HFF-Myc (cell line): Measurements from ENCODE around the gene ADAT2.

ENCODE experiments used
- DNase-seq: peaks from one replicate; pipeline ENCODE4 v3.0.0-alpha.2; 2011; ENCODE audit warnings: low read depth; ENCODE audit errors: extremely low read depth
- H3K4me3 ChIP-seq: replicated peaks from 2 replicates; pipeline ENCODE4 v1.5.1; 2011; ENCODE audit warnings: low read depth, mild to moderate bottlenecking, control low read depth, low read length
- CTCF ChIP-seq: IDR thresholded peaks from 2 replicates; pipeline ENCODE4 v1.5.1; 2012; ENCODE audit warnings: mild to moderate bottlenecking, low read depth, low read length, control low read depth; ENCODE audit errors: missing control alignments

Gene ADAT2

DNA sequence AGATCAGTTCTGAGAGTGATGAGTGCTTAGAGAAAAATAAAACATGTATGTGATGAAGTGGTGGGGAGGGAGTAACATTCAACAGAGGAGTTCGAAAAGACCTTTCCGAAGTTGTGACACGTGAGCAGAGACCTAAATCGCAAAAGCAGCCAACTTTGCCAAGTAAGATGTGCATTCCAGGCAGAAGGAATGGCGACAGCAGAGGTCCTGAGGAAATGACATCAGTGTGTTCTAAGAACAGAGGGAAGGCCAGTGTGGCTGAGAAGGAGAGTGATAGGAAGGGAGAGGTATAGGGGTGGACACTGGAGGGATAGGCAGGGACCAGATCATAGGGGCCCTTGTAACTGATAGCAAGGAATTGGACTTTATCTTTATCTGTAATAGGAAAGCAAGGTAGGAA, 51.3 kb downstream of the ADAT2 start:
- no peak overlapping the region for H3K4me3 ChIP-seq
- TF ChIP-seq CTCF: no peak
- no peak for DNase-seq

DNA sequence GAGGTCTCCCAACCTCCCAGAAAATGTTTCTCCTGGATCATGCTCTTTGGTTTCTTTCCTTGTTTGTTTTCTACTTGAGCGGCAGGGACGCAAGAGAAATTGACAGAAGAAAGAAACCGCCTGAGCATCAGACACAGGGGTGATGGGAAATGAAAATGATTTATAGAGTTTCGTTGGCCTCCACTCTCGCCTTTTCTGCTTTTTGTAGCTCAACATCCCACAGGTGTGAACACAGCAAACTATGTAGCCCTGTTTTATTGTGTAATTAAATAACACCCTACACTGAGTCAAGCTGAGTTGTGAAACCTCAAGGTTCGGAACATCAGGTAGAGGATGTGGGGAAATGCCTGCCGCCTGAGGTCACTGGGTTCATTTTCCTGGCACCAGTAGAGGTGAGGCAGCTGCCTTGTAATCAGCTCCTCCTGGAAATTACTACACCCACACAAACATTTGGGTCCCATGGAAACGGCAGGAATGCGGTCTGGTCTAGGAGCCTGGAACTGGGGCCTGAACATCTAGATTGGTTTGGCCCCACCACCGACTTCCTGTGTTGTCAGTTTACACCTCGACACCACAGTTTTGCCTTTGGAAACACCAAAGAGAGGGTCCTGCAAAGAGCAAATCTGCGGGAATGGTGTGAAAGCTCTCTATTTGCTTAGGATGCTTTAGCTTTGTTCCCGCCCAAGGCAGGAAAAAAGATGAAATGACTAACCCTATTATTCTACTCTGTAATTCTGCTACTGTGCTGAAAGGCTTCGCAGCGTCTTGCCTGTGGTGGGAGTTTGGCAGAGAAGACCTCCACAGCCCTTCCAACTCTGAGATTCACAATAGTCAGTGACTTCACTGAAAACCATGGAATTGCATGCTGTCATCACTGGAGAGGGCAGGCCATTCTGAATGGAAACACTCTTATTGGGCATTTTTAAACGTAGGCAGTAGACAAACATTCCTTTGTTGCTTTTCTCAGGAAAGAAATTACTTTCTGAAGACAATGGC, 53.0 kb downstream of the ADAT2 start:
- TF ChIP-seq CTCF: no peak
- DNase-seq: peak; percentile 58
- H3K4me3 ChIP-seq: no peak overlapping the region

DNA sequence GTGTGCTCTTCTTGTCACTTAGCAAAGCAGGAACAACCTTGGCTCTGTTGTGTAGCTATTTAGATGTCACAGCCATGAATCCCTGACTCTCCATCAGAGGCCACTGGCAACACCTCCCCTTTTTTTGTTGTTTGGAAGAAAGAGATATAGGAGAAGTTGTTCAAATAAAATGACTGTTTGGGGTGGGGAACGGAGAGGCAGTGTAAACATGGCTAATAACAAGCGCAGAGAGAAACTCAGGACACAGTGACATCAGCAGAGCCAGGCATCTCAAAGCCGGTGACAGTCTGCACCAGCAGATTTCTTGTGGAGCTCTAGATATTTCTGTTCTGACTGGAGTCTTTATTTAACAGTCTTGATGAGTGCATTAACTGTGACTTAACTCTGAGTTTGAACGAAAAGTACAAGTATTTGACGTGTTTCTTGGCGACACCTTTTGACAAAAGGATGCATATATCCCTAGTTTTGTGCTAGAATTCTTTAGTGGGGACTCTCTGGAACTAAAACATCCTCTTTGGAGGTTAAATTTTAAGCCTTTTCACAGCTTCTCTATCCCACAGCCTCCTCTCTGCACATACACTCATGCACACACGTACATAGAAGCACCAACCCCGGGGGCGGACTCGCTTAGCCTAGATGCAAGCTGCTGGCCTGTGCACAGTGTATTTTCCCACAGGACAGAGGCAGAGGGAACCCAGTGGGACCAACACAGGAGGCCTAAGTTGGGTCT, 53.8 kb downstream of the ADAT2 start:
- no peak for DNase-seq
- no peak overlapping the region for H3K4me3 ChIP-seq
- no peak for TF ChIP-seq CTCF

- no peak for DNase-seq
- TF ChIP-seq CTCF: no peak
- H3K4me3 ChIP-seq: no peak overlapping the region
Measured at GRCh38 chr6:143395699-143396098, 54.8 kb downstream of the ADAT2 start.

DNA sequence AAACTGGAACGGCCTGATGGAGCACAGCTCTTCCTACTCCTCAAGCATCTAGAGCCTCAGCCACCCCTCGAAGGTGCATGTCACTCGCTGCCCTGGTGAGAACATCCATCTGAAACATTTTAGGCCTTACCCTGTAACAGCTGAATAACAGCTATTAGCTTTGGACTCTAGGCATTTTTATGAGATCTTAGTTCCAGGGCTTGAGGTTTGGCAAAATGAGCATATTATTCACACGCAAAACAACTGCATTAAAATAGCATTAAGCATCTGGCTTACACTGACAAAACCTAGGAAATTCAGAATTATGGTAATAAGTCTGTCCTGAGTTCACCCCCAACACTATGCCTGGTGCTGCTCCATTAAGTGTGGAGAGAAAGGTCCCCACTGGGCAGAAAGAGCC, 56.1 kb downstream of the ADAT2 start:
- H3K4me3 ChIP-seq: no peak overlapping the region
- TF ChIP-seq CTCF: no peak
- DNase-seq: no peak

DNA sequence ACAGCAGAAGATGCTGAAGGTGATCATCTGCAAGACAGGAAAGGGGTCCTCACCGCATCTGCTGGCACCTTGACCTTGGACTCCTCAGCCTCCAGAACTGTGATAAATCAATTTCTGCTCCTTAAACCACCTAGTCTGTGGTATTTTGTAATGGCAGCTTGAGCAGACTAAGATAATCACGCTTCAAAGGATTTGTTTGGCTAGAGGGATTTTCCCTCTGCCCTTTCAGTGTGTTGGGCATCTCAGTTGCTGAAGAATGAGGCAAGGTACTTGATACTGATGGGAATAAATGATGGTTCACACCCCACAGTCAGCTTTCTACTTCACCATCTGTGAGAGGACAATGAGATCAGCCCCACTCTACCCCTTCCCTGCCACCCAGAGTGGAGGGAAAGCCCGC, 60.2 kb downstream of the ADAT2 start:
- no peak for DNase-seq
- no peak overlapping the region for H3K4me3 ChIP-seq
- no peak for TF ChIP-seq CTCF
